Hematopoietic multipotent progenitor cell treated with erythropoietin and hydrocortisone succinate and interleukin-3 and kit ligand, for 8 days (in vitro differentiated cells): ENCODE data around the gene TEKTIP1.

ENCODE experiments used
- DNase-seq: peaks from one replicate; pipeline ENCODE4 v3.0.0-alpha.2; 2015

Gene TEKTIP1

DNA sequence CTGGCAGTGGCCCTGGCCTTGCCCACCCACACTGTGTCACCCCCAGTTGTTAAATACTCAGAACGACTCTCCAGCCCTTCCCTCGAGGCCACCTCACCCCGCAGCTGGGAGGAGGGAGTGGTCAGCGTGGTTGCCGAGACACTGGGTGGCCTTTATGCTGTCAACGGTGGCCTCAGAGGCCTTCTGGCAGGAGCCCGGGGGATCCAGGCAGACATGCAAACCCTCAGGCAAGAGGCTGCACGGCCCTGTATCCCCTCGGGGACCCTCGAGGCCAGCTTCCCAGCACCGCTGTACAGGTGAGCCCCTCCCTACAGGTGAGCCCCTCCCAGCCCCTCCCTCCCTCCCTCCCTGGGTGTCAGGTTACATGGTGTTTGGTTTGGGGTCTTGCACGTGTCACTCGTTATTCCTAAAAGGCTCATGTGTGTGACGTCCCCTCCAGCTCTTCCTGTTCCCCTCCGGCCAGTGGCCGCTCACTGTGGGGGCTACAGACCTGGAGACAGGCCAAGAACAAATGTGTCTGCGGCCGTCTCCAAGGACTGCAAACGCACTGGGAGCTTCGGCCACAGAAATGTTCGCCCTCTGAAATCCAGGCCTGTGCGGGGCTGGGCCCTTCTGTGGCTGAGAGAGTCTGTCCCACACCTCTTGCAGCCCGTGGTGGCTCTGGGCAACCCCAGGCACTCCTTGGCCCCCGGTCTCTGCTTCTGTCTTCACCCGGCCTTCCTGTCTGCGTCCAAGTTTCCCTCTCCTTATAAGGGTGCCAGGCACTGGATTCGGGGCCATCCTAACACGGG is at the start of gene TEKTIP1:
Gene TEKTIP1 (plus strand): TSS at position 210 of the 791 bp plus-strand sequence. CDS start 4 bp downstream, at position 214.
- no peak for DNase-seq

DNA sequence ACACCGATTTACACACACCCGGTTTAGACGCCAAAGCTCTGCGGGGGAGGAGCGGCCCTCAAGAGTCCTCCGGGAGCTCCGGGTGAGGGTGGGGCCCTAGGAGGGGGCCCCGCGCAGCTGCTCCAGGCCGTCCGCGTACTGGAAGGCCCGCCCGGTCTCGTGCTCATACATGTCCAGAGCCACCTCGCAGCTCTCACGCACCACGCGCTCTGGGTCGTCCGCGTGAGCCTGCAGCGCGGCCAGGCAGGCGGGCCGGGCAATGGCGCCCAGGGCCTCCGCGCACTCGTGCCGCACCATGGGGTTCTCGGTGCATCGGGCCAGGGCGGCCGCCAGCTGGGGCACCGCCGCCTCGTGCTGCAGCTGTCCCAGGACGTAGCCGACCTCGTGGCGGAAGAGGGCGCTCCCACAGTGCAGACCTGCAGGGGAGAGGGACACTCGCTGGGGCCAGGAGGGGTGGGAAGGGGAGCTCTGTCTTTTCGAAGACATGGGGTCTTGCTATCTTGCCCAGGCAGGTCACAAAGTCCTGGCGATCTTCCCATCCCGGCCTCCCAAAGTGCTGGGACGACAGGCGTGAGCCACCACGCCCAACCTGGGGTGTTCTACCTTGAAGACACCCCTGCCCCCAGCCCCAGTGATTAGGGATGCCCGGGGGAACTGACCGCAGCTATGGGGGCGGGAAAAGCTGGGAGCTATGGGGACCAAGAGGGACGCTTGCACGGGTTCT is 47.4 kb upstream of the TEKTIP1 start:
- no peak for DNase-seq

DNA sequence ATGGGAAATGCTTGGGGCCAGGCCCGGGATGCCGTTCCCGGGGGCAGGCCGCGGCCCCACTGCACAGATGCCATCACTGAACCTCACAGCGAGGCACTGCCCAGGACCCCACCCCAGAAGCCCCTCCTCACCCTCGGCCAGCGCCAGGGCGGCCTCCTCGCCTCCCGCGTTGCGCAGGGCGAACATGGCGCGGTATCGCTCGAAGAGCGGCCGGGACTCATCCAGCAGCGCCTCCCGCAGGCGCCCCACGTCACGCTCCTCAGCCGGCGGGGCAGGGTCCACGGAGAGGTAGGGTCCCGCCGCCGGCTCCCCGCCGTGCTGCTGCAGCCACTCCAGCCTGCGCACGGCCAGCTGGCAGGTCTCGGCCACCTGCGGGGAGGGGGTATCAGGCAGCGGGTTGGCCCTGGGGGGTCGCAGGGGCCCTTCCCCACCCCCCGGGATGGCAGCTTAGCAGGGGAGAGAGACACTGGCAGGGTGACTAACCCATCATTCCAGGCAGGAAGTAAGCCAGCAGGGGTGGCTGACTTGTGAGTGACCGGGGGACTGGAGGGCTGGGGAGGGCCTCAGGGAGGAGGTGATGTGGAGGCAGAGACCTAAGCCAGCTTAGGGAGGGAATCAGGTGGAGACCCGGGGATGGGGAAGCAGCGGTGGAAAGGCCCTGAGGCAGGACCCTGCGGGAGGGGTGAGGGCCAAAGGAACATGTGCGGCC is 46.7 kb upstream of the TEKTIP1 start:
- DNase-seq: no peak

GRCh38 chr19:3492919-3493318 is 46.1 kb upstream of the TEKTIP1 start:
- no peak for DNase-seq

- no peak for DNase-seq
Observed at GRCh38 chr19:3493651-3494050, 45.3 kb upstream of the TEKTIP1 start.

DNA sequence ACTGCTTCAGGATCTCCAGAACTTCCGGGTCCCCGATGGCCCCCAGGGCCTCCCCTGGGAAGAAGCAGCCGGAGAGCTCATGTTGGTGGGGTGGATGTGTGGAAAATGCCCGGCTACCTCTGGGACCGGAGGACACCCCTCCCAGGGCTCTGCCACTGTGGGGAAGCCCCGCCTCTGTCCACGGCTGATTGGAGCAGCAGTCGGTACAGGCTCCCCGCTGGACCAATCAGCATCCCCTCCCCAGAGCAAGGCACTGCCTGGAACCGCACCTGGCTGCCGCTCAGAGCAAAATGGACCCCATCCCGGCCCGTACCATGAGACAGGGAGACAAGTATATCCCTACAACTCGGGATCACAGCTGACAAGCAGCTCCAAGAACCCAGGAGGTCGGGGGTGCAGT is 44.9 kb upstream of the TEKTIP1 start:
- DNase-seq: no peak

- DNase-seq: no peak
Observed at GRCh38 chr19:3494559-3494958, 44.4 kb upstream of the TEKTIP1 start.

GRCh38 chr19:3496392-3497273 is 42.3 kb upstream of the TEKTIP1 start:
- DNase-seq: no peak

DNA sequence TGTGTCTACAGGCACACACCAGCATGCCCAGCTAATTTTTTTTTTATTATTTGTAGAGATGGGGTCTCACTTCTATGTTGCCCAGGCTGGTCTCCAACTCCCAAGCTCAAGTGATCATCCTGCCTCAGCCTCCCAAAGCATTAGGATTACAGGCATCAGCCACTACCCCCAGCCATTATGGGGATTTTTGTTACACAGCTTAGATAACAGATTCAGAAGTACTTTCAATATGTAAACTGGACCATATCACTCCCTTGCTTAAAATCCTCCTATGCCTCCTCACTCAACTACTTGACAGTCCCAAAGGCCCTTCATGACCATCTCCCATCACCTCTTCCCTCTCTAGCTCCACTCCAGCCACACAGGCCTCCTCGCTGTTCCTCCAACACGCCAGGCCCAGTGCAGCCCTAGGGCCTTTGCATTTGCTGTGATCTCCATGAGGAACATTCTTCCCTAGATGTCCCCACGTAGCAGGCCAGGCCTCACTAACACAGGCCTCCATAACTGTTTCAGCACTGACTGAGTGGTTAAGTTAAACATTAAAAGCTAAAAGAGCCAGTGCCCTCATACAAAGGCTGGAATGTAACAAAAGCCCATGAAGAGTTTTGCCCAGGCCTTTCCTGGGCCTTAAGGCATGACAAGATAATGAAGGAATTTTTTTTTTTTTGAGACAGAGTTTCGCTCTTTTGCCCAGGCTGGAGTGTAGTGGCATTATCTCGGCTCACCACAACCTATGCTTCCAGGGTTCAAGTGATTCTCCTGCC is 41.0 kb upstream of the TEKTIP1 start:
- DNase-seq: no peak

GRCh38 chr19:3499738-3500428 is 39.1 kb upstream of the TEKTIP1 start:
- DNase-seq: no peak

DNA sequence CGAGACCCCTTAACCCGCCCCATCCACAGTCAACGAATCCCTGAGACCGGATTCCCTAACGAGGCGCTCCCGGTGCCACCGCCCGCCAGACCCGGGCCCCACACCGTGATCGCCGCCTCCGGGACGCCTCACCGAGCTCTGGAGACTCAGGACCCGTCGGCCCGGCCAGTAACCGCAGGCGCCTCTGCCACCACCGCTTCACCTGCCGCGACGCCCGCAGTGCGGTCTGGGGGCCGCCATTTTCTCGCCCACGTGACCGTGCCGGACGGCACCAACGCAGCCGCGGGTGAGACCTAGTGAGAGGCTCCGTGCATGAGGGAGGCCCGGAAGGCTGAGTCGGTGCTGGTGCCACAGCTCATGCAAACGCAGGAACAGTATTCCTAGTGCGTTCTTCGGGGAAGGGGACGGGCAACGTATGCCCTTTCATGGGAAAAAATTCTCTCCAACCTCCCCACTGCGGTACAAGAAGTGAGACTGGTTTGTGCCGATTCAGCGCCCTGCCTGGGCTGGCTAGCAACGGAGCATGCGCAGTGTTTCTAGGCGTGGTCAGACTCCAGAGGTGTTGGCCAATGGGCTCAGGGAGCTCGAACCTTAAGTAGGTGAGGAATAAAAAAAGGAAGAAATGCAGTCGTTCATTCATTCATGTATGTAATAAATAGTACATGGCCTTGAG is 38.4 kb upstream of the TEKTIP1 start, which contains the start of gene DOHH:
Gene DOHH (minus strand): TSS at position 246 of the 673 bp plus-strand sequence. CDS start 3,860 bp downstream, outside the sequence.
- peak; percentile 99 for DNase-seq

DNA sequence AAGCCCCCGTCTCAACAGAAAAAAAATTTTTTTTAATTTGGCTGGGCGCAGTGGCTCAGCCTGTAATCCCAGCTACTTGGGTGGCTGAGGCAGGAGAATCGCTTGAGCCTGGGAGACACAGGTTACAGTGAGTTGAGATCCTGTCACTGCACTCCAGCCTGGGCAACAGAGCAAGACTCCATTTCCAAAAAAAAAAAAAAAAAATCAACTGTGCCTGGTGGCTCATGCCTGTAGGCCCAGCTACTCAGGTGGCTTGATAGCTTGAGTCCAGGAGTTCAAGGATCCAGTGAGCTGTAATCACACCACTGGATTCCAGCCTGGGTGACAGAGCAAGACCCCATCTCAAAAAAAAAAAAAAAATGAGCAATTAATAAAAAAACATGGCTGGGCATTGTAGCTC is 37.2 kb upstream of the TEKTIP1 start:
- DNase-seq: no peak

- DNase-seq: peak; percentile 82
Observed at GRCh38 chr19:3503036-3503572, 35.9 kb upstream of the TEKTIP1 start.

GRCh38 chr19:3504735-3505134 is 34.2 kb upstream of the TEKTIP1 start:
- no peak for DNase-seq

DNA sequence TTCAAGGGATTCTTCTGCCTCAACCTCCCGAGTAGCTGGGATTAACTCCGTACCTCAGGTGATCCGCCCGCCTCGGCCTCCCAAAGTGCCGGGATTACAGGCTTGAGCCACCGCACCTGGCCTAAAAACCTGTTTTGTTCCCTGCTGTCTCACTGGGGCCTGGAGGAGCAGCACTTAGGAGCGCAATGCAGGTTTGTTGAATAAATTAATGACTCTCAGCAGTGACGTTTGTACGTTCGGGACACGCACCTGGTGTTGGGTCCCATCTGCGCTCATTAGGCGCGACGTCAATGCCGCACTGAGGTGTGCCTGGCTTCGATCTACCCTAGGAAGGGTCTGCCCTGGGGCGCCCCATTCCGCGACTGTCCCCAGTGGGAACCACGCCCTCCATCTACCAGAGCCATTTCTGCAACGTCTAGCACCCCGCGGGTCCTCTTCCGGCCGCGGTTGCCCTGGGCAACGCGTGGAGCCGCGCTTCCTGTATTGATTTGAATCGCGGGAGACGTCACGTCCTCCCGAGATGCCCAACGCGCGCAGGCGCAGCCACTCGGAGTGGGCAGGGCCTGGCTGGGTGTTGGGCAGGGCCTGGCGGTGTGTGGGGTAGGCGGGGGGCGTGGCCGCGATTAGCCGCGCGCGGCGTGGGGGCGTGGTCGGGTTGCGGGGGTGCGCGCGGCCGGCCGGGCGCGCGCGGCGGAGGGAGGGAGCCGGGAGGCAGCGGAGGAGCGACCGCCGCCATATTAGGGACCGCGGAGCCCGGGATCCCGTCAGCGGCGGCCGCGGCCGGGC is 33.2 kb upstream of the TEKTIP1 start, which contains the start of gene FZR1:
Gene FZR1 (plus strand): TSS at position 714 of the 786 bp plus-strand sequence. CDS start 16,679 bp downstream, outside the sequence.
- peak; percentile 99 for DNase-seq

GRCh38 chr19:3506384-3507340 is 32.3 kb upstream of the TEKTIP1 start:
- DNase-seq: no peak

- no peak for DNase-seq
Observed at GRCh38 chr19:3507371-3508120, 31.4 kb upstream of the TEKTIP1 start.
